Measurements from ENCODE around the gene NKG7.

Gene NKG7

DNA sequence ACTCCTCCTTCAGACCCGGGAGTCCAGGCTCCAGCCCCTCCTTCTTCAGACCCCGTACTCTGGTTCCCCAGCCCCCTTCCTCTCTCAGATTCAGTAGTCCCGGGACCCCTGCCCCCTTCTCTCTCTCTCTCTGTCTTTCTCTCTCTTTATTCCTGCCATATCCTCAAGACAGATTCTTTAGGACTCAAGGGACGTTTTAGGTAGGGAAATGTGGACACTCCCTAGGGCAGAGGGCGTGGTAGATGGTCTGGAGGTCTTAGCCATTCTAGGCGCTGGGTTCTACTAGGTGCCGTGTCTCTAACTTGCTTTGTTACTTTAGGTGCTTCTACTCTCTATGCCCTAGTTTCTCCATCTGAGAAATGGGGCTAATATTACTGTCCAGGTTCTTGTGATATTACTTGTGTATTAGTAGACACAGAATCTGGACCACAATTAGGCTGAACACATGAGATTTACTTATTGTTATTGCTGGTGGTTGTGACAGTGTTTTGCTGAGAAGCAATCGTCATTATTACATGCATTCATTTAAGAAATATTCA is 18.7 kb upstream of the NKG7 start:
- no peak for DNase-seq (ENCODE audit: low read depth, low spot score)

DNA sequence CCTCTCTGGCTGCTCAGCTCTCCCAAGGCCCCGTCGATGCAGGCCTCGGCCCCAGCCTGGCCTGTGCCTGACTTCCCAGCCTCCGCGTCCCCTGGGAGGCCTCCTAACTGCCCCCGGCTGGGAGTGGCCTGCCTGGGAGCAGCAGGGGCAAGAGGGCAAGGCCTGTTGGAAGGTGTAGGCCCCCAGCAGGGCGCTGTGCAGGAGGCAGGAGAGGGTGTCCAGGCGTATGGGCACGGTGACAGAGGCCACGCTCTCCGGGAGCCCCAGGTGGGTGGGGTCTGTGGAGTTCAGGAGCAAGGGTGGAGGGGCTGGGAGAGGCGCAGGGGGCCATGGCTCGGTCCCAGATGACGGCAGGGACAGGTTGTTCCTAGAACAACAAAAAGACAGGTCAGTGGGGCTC is 16.7 kb upstream of the NKG7 start:
- no peak for DNase-seq (ENCODE audit: low read depth, low spot score)

DNA sequence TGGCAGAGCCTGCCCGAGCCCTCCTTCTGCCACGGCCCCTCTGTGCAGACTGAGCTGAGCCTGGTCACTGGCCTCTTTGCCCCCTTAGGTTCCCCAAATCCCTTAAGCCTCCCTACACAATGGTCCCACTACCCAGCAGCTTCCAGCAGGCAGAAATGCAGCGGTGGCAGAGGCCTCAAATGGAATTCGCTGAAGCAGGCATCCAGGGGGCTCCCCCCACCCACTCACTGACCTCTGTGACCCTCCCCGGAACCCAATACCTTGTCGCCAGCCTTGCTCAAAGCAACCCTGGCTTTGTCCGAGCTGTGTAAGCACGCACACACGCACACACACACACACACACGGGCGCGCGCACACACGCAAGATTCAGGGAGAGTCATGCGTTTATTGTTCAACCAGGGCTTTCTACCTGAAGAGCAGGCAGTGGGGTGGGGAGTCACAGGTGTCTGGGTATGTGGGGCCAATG is 15.5 kb upstream of the NKG7 start, which contains the start of gene LIM2:
LIM2 (minus strand) TSS at position 51 of the 466 bp plus-strand sequence. CDS start 531 bp downstream, outside the sequence.
- no peak for DNase-seq (ENCODE audit: low read depth, low spot score)

DNA sequence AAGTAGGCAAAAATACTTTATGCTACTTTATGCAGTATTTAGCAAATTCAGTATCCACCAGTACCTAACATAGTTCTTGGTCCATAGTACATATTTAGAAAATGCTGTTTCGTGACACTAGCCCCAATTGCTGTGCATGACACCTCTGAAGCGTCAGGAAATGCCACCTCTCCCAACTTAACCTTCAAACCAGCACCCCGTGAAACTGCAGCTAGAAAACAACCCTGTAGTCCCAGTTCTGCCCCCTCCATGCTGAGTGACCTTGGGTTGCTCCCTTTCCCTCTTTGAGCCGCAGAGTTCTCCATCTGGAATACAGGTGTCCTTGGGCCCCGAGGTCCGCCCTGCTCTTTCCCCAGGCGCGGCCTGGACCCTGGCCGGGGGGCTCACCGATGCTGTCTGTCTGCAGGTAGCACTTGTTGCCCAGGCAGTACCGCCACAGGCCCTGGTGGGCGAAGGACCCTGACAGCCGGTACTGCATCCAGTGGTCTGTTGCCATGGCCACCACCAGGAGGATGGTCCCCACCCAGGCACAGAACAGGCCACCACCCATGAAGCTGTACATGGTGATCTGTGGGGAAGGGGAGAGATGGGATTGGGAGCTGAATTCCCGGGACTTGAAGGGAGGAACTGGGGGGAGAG is 14.5 kb upstream of the NKG7 start:
- no peak for DNase-seq (ENCODE audit: low read depth, low spot score)

DNA sequence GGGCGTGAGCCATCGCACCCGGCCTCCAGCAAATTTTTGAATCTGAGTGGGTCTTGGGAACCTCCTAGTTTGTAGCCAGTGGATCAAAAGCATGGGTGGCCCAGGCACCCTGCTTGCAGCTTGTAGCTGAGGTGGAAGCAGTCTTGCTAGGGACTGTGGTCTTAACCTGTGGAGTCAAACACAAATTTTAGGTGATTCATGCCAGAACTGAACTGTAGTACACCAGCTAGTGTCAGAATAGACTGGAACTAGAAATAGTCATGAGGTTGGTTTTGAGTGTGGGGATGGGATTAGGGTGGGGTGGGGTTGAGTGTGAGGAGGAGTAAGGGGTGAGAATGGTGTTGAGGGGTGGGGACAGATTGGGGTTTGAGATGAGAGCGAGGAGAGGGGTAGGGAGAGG is 9.6 kb upstream of the NKG7 start:
- DNase-seq (ENCODE audit: low read depth, low spot score), result no peak

DNA sequence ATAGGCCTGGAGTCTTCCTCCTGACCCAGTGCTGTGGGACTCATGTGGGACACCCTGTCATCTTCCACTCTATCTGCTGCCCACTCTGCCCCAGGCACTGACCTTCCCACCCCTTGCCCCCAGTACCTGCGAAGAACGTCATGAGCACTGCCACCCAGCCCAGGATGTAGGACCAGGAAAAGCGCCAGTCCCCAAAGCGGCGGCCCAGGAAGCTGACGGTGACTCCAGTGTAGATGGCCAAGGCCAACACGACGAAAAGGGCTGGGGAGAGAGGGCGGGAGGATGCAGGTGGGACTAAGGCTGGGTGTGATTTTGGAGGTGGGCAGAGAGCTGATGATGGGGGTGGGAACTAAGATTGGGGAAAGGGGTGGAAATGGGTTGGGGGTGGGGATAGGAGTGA is 7.9 kb upstream of the NKG7 start:
- DNase-seq (ENCODE audit: low read depth, low spot score), result no peak

DNA sequence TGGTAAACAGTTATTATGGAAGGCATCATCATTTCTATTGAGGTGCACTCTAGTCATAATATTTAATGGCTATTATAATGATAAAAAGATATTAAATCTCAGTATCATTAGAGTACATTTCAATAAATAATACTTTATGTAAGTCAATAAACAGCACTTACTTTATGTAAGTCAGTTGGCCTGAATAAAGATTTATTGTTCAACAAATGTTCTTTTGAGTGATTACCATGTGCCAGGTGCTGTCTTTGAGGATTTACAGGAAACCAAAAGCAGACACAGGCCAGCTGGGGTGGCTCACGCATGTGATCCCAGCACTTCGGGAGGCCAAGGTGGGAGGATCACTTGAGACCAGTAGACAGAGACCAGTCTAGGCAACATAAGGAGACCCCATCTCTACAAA is 5.0 kb upstream of the NKG7 start:
- no peak for DNase-seq (ENCODE audit: low read depth, low spot score)

DNA sequence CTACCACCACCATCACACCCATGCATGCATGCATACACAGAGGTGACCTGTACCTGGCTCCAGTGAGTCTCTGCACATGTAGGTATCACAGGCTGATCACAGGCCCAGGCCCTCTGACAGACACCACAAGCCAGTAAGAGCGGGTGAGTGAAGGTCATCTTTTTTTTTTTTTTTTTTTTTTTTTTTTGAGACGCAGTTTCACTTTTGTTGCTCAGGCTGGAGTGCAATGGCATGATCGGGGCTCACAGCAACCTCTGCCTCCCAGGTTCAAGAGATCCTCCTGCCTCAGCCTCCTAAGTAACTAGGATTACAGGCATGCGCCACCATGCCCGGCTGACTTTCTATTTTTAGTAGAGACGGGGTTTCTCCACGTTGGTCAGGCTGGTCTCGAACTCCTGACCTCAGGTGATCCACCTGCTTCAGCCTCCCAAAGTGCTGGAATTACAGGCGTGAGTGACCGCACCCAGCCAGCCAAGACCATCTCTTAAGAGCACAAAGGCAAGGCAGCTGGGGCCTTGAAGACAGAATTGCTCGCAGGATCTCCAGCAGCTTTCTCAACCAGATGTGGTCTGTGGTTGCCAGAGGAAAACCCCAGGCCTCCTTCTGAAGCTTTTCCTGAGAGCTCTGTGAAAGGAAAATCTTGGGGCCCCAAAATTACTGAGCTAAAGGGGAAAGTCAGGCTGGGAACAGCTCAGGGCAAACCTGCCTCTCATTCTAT is 3.2 kb upstream of the NKG7 start:
- DNase-seq (ENCODE audit: low read depth, low spot score), result no peak

DNA sequence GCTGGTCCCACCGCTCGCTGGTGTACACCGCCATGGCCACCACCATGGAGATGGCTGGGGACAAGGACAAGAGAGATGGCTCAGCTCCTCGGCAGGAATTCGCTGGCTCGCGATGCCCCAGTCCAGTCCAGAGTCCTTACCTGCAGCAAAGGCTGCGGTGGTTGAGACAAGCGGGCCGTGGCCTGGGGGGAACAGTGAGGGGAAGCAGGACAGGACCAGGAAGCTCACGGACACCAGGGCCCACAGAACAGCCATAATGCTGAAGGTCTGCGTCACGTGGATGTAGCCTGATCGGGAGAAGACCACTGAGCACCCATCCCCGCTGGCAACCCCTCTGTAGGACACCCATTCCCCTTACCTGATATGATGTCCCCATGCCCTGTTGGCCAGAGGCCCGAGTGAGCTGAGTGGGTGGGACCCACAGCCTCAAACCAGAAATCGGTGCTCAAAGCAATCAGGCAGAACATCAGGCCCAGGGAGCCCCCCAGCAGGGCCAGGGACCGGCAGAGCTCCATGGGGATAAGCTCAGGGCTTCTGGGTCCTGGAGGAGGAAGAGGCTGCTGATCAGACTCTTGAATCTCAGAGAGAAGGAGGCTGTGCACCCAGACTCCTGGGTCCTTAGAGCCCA is 319 bp downstream of the NKG7 start:
- no peak for DNase-seq (ENCODE audit: low read depth, low spot score)

DNA sequence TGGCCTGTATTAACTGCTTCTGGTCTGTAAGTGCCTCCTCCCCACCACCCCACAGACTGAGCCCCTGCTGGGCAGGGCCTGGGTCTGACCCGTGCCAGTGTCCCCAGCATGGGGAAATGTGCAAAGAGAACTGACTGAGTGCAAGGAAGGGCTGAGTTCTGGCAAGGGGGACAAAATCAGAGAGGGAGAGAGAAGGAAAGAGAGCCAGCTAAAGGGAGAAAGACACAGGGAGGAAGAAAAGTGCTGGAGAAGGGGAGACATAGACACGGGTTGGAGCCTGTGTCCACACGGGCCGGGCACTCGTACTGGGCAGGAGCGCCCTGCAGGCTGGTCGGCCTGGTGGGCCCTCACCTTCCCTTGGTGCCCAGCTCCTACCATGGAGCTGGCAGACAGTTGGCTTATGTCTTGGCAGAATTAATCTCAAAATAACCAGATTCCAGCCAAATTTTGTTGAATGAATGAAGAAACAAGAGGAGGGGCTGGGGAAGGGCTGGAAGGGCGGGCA is 1.2 kb downstream of the NKG7 start:
- no peak for DNase-seq (ENCODE audit: low read depth, low spot score)

DNA sequence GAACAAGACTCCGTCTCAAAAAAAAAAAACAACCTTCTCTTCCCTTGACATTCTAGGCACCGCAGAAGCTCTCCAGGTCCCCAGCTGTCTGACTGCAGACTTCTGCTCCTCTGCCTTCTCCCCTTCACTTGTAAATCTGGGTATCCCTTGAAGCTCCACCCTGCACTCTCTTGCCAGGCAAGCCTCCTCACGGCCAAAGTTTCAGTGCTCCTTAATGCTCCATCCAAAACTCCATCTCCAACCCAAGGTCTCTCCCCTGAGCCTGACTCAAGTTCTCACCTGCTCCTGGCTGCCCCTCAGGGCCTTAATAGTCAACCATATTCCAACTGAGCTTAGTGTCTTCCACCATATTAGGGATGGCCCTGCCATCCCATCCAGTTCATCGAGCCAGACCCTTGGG is 2.2 kb downstream of the NKG7 start:
- DNase-seq (ENCODE audit: low read depth, low spot score), result no peak

DNA sequence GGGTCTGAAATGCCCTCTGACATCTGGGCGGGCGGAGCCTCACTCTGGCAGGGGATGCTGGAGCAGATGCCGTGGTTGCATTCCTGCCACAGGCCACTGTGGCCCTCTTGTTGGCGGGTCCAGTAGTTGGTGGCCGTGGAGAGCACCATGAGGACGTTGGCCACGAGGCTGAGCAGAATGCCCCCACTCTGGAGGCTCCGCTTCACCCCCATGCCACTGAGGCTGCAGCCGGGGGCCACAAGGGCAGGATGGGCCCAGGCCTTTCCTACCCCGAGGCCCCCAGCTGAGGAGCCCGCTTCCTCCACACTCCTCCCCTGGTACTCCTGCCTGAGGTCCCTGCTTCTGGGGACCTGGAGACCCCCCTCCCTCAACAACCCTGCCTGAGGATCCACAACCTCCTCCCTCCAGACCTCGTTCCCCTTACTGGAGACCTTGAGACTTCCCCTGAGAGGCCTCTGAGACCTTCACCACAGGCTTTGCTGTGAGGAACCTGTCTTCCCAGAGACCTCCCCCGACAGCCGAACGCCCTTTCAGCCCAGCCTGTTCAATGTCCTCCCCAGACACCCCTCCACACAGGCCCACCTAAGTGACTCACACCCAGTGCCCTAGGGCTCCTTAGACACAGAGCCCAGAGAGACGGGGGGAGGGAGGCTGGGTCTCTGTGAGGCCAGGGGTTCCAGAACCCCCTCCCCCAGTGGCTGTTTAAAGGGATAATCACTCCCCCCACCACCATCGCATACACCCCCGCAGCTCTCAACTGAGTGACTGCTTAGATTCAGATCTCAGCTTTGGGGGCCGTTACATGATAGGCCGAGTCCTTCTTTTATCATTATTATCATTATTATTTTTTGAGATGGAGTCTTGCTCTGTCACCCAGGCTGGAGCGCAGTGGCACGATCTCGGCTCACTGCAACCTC is 3.8 kb downstream of the NKG7 start, which contains the start of gene CLDND2:
CLDND2 (minus strand) TSS at position 638 of the 917 bp plus-strand sequence; CDS start at position 212, 426 bp downstream.
- no peak for DNase-seq (ENCODE audit: low read depth, low spot score)

DNA sequence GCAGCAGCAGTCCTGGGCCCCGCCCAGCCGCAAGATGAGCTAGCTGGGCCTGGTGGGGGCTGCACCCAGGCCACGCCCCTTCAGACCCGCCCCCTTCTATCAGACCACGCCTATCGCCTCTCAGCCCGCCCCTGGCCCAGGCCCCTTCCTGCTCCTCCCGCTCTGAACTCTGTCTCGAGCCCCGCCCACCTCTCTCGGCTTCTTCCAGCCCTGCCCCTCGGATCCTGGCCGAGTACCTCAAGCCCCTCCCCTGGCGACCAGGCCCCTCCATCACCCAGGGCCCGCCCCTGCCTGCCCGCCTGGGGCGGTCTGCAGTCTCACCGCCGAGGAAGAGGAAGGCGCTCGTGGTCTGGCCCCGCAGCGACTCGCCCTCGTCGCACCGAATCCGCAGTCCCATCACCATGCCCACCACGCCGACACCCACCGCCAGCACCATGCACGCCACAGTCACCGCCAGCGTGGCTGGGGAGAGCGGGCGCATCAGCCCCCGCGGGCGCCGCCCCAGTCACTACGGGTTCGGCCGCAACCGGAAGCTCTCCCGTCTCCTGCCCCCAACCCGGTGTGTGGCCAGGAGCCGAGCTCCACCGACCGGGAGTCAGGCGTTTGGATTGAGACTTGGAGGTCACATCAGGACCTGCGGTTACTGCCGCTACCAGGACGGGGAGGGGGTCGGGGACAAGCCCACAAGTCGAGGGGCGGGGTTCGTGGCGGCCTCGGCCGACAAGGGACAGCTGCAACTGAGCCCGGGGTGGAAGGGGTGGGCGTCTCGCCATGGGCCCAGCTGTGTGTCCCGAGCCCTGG is 4.7 kb downstream of the NKG7 start:
- DNase-seq (ENCODE audit: low read depth, low spot score), result peak; percentile 100

DNA sequence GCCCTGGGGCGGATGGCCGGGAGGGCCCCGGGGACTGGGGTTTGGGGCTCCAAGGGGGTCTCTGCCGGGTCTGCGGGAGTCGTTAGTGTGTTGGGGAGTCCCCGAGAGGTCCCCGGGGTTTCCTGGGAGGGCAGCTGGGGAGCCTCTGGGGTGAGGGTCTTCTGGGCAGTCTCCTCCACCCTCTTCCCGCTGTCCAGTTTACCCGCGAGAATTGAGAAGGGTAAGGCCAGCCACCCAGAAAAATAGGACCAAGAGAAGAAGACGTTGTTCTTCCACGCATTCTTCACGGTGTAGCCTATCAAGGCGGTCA is 5.2 kb downstream of the NKG7 start:
- no peak for DNase-seq (ENCODE audit: low read depth, low spot score)

DNA sequence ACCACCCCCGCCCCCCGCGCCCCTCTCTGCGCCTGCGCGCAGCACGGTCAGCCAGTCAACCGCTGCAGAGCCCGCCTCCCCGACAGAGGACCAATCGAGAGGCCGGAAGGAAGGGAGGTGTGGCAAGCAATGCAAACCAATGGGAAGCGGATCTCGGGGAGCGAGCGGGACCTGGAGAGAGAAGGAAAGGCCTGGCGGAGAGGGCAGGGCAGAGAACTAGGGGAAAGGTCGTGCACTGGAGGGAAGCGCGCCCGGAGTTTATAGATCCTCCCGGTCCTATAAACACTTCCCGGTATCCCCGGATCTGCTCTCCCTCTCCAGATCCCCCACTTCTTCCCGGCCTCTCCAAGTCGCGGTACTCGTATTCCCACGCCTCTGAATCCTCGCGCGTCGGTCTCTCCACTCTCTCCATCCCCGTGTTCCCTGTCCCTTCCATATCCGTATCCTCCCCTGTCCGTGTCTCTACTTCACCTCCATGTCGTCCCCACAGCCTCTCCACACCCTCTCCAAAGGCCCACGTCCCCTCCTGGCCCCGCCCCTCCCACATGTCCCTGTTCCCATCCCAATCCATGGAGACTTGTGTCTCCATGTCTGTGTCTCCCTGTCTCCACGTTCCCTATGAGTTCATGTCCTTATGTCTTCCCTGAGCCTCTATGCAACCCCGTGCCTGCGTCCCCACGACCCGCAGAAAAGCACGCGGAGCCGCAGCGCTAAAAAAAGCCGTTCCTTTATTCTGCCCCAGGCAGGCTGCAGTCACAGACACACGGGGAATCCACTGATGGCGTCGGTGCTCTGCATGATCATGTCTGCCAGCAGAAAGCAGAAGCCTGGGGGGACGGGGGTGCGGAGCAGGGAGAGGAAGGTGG is 5.8 kb downstream of the NKG7 start:
- DNase-seq (ENCODE audit: low read depth, low spot score), result peak; percentile 99

DNA sequence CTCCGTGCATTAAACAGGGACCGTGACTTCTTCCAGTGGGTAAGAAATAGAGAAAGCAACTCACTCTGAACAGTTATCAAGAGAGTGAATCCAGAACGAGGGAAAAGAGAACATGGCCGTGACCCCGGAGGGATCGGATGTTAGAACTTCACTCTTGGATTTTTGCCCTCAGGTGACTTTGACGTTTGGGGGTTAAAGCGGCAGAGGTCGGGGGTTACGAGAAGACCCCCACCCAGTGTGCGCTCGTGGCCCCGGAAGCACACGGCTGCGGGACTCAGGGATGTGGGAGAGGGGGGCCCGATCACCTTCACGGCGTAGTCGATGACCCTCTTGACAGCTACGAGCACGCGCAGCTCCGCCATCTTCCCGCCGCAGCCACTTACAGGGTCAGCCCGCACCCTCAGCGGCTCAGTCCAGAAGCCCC is 6.5 kb downstream of the NKG7 start, which contains the start of gene ETFB:
ETFB (minus strand) TSS at position 424 of the 424 bp plus-strand sequence; CDS start at position 362, 62 bp downstream.
- no peak for DNase-seq (ENCODE audit: low read depth, low spot score)

DNA sequence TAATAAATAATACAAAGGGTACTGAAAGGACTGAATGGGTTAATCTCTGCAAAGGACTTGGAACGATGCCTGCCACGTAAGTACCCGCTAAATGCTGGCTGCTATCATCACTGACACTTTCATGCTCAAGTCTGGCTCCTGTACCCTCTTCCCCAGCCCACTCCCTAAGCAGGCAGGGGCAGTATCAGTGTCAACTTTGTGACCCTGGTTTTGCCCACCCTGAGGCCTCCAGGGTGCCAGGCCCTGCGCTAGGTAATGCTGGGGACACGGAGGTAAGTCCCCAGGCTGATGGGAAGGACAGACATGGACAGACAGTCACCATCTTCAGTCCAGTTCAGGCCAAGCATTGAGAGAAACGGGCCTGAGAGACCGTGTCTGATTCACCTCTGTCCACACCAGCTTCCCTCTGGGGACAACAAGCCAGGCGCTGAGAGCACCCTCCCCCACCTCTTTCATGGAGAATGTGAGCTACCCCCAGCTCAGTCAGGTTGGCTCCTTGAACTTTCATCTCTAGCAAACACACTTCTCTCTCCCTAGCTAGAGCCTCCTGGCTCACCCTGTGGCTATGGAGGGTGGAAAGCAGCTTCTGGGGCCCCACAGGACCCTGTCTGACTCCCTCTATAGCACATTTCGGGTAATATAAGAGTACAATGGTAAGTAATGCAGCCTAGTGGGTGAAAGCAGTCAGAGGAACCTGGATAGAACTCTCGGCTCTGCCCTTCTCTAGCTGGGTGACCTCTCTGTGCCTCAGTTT is 7.1 kb downstream of the NKG7 start:
- DNase-seq (ENCODE audit: low read depth, low spot score), result peak; percentile 53

All from astrocyte of the hippocampus (primary cell).